HCT116 (cell line): ENCODE measurements around the gene PDLIM3. TPM values are rescaled to one million over a fixed set of nuclear protein-coding genes. Genes with fewer than 3 reads are reported as not detected.

Source experiments
- ATAC-seq: fragments of 200-7000 bp; cut with Tn5 transposase; 2 replicates; pipeline ENCODE4 v1.9.1; 2020; ENCODE audit warnings: mild to moderate bottlenecking, moderate library complexity
- BruUV-seq: library from RNA; stranded (reverse); fragments of 400-500 nt; replicated peaks from 2 replicates; lab custom pipeline; 2021; lab: Mats Ljungman, UMichigan
- CTCF ChIA-PET: fragments of 300-600 bp; sonication (Branson Sonifier 250); formaldehyde crosslinking; loops from one replicate; lab custom pipeline; 2021; ENCODE audit warnings: antibody characterized with exemption; lab: Charles Lee
- POLR2A ChIA-PET: fragments of 300-600, 350-600 bp; sonication (Branson Sonifier 250); formaldehyde crosslinking; loops from one replicate; lab custom pipeline; 2021; ENCODE audit warnings: antibody characterized with exemption; lab: Charles Lee
- RAD21 ChIA-PET, 2 experiments: fragments of 300-600 bp; sonication (Branson Sonifier 250); formaldehyde crosslinking; loops; one replicate each; lab custom pipeline; 2023; ENCODE audit warnings: low total read pairs in 2 of 2; ENCODE audit not compliant: uncharacterized antibody in 2 of 2, unreplicated experiment in 2 of 2, low non-redundant PET in 1 of 2; lab: Charles Lee
- DNase-seq: peaks from one replicate; pipeline ENCODE4 v3.0.0-alpha.2; 2010; ENCODE audit warnings: low read depth, low spot score
- H2AFZ ChIP-seq: fragments of 200-600 bp; shearing (Covaris generic), sonication (generic); 2 replicates; pipeline ENCODE4 v1.6.1; 2017; ENCODE audit warnings: low read depth, mixed run types, mixed read lengths, antibody characterized with exemption, low read length; ENCODE audit not compliant: poor library complexity, severe bottlenecking
- H3K27ac ChIP-seq: 2 replicates; pipeline ENCODE4 v1.5.1; 2012; ENCODE audit warnings: low read depth, low read length
- H3K27me3 ChIP-seq: fragments of 200-600 bp; sonication (generic); 2 replicates; pipeline ENCODE4 v1.6.1; 2016; ENCODE audit warnings: mixed run types, low read length, mixed read lengths; ENCODE audit not compliant: insufficient read depth
- H3K36me3 ChIP-seq, 2 experiments: fragments of 200-500 bp in 1 of 2; fragments of 200-600 bp in 1 of 2; sonication (Bioruptor generic) in 1 of 2; sonication (generic) in 1 of 2; 2 replicates each; pipeline versions ENCODE4 v1.5.1 to v1.6.1; 2014 to 2016; ENCODE audit warnings: low read length in 2 of 2, inconsistent platforms in 1 of 2, mixed read lengths in 1 of 2, mixed run types in 1 of 2; ENCODE audit not compliant: insufficient read depth in 2 of 2, control insufficient read depth in 1 of 2
- H3K4me1 ChIP-seq, 2 experiments: fragments of 200-600 bp in 1 of 2; sonication (generic) in 1 of 2; 2 replicates each; pipeline versions ENCODE4 v1.5.1 to v1.6.1; 2012 to 2017; ENCODE audit warnings: low read length in 2 of 2, inconsistent platforms in 1 of 2, mild to moderate bottlenecking in 1 of 2, mixed read lengths in 1 of 2, mixed run types in 1 of 2, moderate library complexity in 1 of 2; ENCODE audit not compliant: insufficient read depth in 2 of 2, control insufficient read depth in 1 of 2
- H3K4me2 ChIP-seq: fragments of 200-600 bp; sonication (generic); 2 replicates; pipeline ENCODE4 v1.6.1; 2017; ENCODE audit warnings: mixed run types, low read length, mixed read lengths
- H3K4me3 ChIP-seq, 2 experiments: fragments of 200-600 bp in 1 of 2; sonication (generic) in 1 of 2; replicated peaks in 1 of 2; 2 replicates each; pipeline ENCODE4 v1.5.1; 2011 to 2016; ENCODE audit warnings: low read length in 2 of 2, control low read depth in 1 of 2, low read depth in 1 of 2, mild to moderate bottlenecking in 1 of 2, mixed read lengths in 1 of 2, mixed run types in 1 of 2
- H3K79me2 ChIP-seq: fragments of 200-600 bp; sonication (generic); 2 replicates; pipeline ENCODE4 v1.6.1; 2017; ENCODE audit warnings: mild to moderate bottlenecking, mixed run types, low read length, moderate library complexity, mixed read lengths; ENCODE audit not compliant: insufficient read depth
- H3K9ac ChIP-seq: fragments of 200-600 bp; sonication (generic); 2 replicates; pipeline ENCODE4 v1.6.1; 2016; ENCODE audit warnings: low read length, mixed read lengths
- H3K9me2 ChIP-seq: fragments of 200-600 bp; sonication (generic), shearing (Covaris generic); 2 replicates; pipeline ENCODE4 v1.6.1; 2017; ENCODE audit warnings: mixed run types, mild to moderate bottlenecking, moderate library complexity; ENCODE audit not compliant: insufficient read depth
- H3K9me3 ChIP-seq, 2 experiments: fragments of 200-500 bp in 1 of 2; fragments of 200-600 bp in 1 of 2; sonication (Bioruptor generic) in 1 of 2; sonication (generic) in 1 of 2; 2 replicates each; pipeline ENCODE4 v1.6.1; 2014 to 2017; ENCODE audit warnings: low read length in 2 of 2, mixed read lengths in 2 of 2, inconsistent platforms in 1 of 2, low read depth in 1 of 2, mild to moderate bottlenecking in 1 of 2, mixed run types in 1 of 2, moderate library complexity in 1 of 2; ENCODE audit not compliant: control insufficient read depth in 1 of 2, insufficient read depth in 1 of 2
- H4K20me1 ChIP-seq: fragments of 200-600 bp; sonication (generic), shearing (Covaris generic); 2 replicates; pipeline ENCODE4 v1.6.1; 2017; ENCODE audit warnings: mixed run types, mild to moderate bottlenecking, moderate library complexity; ENCODE audit not compliant: insufficient read depth
- ATF3 ChIP-seq: IDR thresholded peaks from 2 replicates; pipeline ENCODE4 v1.6.1; 2012
- CBX3 ChIP-seq: IDR thresholded peaks from 2 replicates; pipeline ENCODE4 v1.6.1; 2012; ENCODE audit warnings: low read depth
- ELF1 ChIP-seq: IDR thresholded peaks from 2 replicates; pipeline ENCODE4 v1.6.1; 2012; ENCODE audit warnings: low read depth, borderline replicate concordance
- EZH2 ChIP-seq: fragments of 200-600 bp; sonication (generic); IDR thresholded peaks from 2 replicates; pipeline ENCODE4 v1.6.1; 2017; ENCODE audit warnings: antibody characterized with exemption, mixed run types
- EZH2phosphoT487 ChIP-seq: fragments of 200-600 bp; IDR thresholded peaks from 2 replicates; pipeline ENCODE4 v1.6.1; 2018; ENCODE audit warnings: antibody characterized with exemption, borderline replicate concordance
- RAD21 ChIP-seq: IDR thresholded peaks from 2 replicates; pipeline ENCODE4 v1.6.1; 2012; ENCODE audit warnings: low read depth, mild to moderate bottlenecking
- REST ChIP-seq: IDR thresholded peaks from 2 replicates; pipeline ENCODE4 v1.6.1; 2012; ENCODE audit warnings: low read depth
- SIN3A ChIP-seq: IDR thresholded peaks from 2 replicates; pipeline ENCODE4 v1.6.1; 2012; ENCODE audit warnings: low read depth
- SP1 ChIP-seq: IDR thresholded peaks from 2 replicates; pipeline ENCODE4 v1.6.1; 2012; ENCODE audit warnings: low read depth
- SRF ChIP-seq: IDR thresholded peaks from 2 replicates; pipeline ENCODE4 v1.6.1; 2012; ENCODE audit warnings: low read depth
- intact Hi-C: fragments of 100-400 bp; cut with micrococcal nuclease; formaldehyde crosslinking; loops from 2 replicates; pipeline ENCODE4 v1.10.0; 2022
- total RNA-seq: library from RNA; stranded (reverse); gene quantifications from one replicate; pipeline ENCODE4 v1.2.1, GENCODE V29; 2021; ENCODE audit not compliant: unreplicated experiment
- TF ChIP-seq, protein P1 (sequence below), 3 experiments: fragments of 200-600 bp in 1 of 3; sonication (generic) in 1 of 3; IDR thresholded peaks in 2 of 3; conservative IDR thresholded peaks in 1 of 3; 2 replicates each; pipeline ENCODE4 v1.5.1; 2012 to 2017; ENCODE audit warnings: low read depth in 2 of 3, low read length in 2 of 3, antibody characterized with exemption in 1 of 3, borderline replicate concordance in 1 of 3, control low read depth in 1 of 3, mild to moderate bottlenecking in 1 of 3, mixed read lengths in 1 of 3, mixed run types in 1 of 3, moderate library complexity in 1 of 3; ENCODE audit not compliant: insufficient read depth in 1 of 3

Gene PDLIM3
- total RNA-seq, 1 experiment from 2014 or later, result 11.5 TPM

GRCh38 chr4:185469580-185470154 lies 65.6 kb downstream of the PDLIM3 start:
- Histone ChIP-seq H3K9ac (no peak overlapping the region), H3K27me3 (no peaks in the 10 kb centered on the region), H4K20me1 (no peaks in the 10 kb centered on the region), H3K4me1 (peaks cover 2 to 12% of the 10 kb centered on the region in 2 experiments; a peak in 3 of 4 replicates), H3K79me2 (no peaks in the 10 kb centered on the region), H3K9me2 (no peaks in the 10 kb centered on the region), H2AFZ (no peak overlapping the region), H3K9me3 (no peaks in the 10 kb centered on the region), H3K27ac (no peak overlapping the region), H3K4me2 (peak overlapping the region; percentile 89; the same call in 1 of the 2 replicates), H3K36me3 (no peaks in the 10 kb centered on the region), H3K4me3 (no peak overlapping the region)
- ChIA-PET POLR2A (no interaction called here), CTCF (no interaction called here), RAD21 (no interaction called here)
- TF ChIP-seq EZH2phosphoT487, result no peak
- no peak for TF ChIP-seq SP1
- TF ChIP-seq, protein P1, sequence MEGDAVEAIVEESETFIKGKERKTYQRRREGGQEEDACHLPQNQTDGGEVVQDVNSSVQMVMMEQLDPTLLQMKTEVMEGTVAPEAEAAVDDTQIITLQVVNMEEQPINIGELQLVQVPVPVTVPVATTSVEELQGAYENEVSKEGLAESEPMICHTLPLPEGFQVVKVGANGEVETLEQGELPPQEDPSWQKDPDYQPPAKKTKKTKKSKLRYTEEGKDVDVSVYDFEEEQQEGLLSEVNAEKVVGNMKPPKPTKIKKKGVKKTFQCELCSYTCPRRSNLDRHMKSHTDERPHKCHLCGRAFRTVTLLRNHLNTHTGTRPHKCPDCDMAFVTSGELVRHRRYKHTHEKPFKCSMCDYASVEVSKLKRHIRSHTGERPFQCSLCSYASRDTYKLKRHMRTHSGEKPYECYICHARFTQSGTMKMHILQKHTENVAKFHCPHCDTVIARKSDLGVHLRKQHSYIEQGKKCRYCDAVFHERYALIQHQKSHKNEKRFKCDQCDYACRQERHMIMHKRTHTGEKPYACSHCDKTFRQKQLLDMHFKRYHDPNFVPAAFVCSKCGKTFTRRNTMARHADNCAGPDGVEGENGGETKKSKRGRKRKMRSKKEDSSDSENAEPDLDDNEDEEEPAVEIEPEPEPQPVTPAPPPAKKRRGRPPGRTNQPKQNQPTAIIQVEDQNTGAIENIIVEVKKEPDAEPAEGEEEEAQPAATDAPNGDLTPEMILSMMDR (IDR thresholded peaks at IDR 0.05 in 2 of 3, conservative IDR thresholded peaks at IDR 0.05 in 1 of 3; ENCODE audit: borderline replicate concordance in 1 of 3, insufficient read depth in 1 of 3, low read depth in 2 of 3, low read length in 2 of 3), result no peak
- TF ChIP-seq SIN3A, result no peak
- no peak for TF ChIP-seq EZH2
- TF ChIP-seq RAD21, result no peak
- TF ChIP-seq SRF, result no peak
- TF ChIP-seq CBX3, result no peak
- TF ChIP-seq ATF3, result no peak
- TF ChIP-seq ELF1, result no peak
- TF ChIP-seq REST, result no peak
- BruUV-seq, result no TSS peak
- ATAC-seq (no peak), DNase-seq (no peak)
- intact Hi-C loops, result loop anchor here (2.0 to 5.0 kb wide), 2 partner anchors 119 to 568 kb away; no protein-coding TSS in a partner anchor
